ENCODE measurements around the gene NEUROD1.

GRCh38 chr2:181660181-181660580 lies 20.1 kb downstream of the NEUROD1 start:
- TF ChIP-seq CTCF (IDR thresholded peaks at IDR 0.05) (no peak), POLR2A (IDR thresholded peaks at IDR 0.05) (no peak), POLR2AphosphoS5 (IDR thresholded peaks at IDR 0.05; ENCODE audit: insufficient read depth in 1 of 2, low read depth in 1 of 2) (no peak)

Data from vagina (tissue), 2 donors.